ENCODE measurements around the gene TOX3. TPM values are rescaled to one million over a fixed set of nuclear protein-coding genes. Genes with fewer than 3 reads are reported as not detected.

The TOX3 gene
- total RNA-seq, 1 experiment from 2014 or later: 29.4 TPM

DNA sequence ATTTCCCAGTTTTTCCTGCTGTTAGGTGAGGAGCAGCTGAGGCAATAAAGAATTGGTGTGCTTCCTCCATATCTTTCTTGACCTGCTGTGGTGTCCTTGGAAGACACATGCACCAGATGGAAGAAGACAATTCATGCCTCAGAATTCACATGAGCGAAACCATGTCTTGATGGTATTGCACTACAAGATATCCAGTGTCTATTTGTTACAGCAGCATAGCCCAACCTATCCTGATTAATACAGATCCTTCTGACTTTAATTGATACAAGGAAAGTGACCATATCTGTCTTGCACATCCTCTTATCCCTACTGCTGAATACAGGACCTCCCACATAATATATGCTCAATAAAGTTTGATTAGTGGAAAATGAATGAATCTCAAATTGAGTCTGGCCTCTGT is 9.1 kb upstream of the TOX3 start:
- no peaks in the 10 kb centered on the region for H3K36me3 Mint-ChIP-seq (ENCODE audit: insufficient read depth, unreplicated experiment)
- H3K27ac Mint-ChIP-seq (ENCODE audit: unreplicated experiment): no peak overlapping the region
- TF ChIP-seq, protein P1, sequence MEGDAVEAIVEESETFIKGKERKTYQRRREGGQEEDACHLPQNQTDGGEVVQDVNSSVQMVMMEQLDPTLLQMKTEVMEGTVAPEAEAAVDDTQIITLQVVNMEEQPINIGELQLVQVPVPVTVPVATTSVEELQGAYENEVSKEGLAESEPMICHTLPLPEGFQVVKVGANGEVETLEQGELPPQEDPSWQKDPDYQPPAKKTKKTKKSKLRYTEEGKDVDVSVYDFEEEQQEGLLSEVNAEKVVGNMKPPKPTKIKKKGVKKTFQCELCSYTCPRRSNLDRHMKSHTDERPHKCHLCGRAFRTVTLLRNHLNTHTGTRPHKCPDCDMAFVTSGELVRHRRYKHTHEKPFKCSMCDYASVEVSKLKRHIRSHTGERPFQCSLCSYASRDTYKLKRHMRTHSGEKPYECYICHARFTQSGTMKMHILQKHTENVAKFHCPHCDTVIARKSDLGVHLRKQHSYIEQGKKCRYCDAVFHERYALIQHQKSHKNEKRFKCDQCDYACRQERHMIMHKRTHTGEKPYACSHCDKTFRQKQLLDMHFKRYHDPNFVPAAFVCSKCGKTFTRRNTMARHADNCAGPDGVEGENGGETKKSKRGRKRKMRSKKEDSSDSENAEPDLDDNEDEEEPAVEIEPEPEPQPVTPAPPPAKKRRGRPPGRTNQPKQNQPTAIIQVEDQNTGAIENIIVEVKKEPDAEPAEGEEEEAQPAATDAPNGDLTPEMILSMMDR (IDR thresholded peaks at IDR 0.05; ENCODE audit: unreplicated experiment): no peak
- DNase-seq: no peak
- BruUV-seq (replicated peaks): no TSS peak
- peaks cover 5% of the 10 kb centered on the region for H3K9me3 Mint-ChIP-seq (ENCODE audit: low read depth, unreplicated experiment)
- peaks cover 74% of the 10 kb centered on the region for H3K4me1 Mint-ChIP-seq (ENCODE audit: low read depth, unreplicated experiment)
- H3K4me3 Mint-ChIP-seq (ENCODE audit: low read depth, unreplicated experiment): no peak overlapping the region
- intact Hi-C loops (cut with micrococcal nuclease; ENCODE audit: unreplicated experiment): loop anchor here (10.0 kb wide), 1 partner anchor 481 kb away; no protein-coding TSS in a partner anchor
- no peaks in the 10 kb centered on the region for H3K27me3 Mint-ChIP-seq (ENCODE audit: unreplicated experiment)
- CTCF ChIA-PET: no interaction called here

DNA sequence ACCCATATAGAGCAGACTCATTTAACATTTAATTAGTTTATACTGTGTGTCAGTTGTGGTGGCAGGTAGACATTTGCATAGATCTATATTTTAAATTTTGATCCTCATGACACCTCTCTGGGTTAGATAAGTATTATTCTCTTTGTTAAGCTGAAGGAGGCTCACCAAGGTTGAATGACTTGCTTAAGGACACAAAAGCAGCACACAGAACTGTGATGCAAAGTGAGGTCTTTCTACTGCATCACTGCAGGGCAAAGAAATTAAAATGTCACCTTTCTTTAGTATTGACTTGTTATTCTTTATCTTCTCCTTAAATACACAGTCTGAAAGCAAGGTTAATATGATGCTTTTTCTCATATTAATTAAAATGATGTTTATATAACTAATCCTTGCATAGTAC is 8.6 kb upstream of the TOX3 start:
- H3K36me3 Mint-ChIP-seq (ENCODE audit: insufficient read depth, unreplicated experiment): no peaks in the 10 kb centered on the region
- H3K4me1 Mint-ChIP-seq (ENCODE audit: low read depth, unreplicated experiment): peaks cover 73% of the 10 kb centered on the region
- no peak overlapping the region for H3K27ac Mint-ChIP-seq (ENCODE audit: unreplicated experiment)
- CTCF ChIA-PET: no interaction called here
- H3K9me3 Mint-ChIP-seq (ENCODE audit: low read depth, unreplicated experiment): peaks cover 5% of the 10 kb centered on the region
- intact Hi-C loops (cut with micrococcal nuclease; ENCODE audit: unreplicated experiment): loop anchor here (10.0 kb wide), 1 partner anchor 481 kb away; no protein-coding TSS in a partner anchor
- DNase-seq: no peak
- H3K4me3 Mint-ChIP-seq (ENCODE audit: low read depth, unreplicated experiment): no peak overlapping the region
- TF ChIP-seq, protein P1 (IDR thresholded peaks at IDR 0.05; ENCODE audit: unreplicated experiment): no peak
- no TSS peak for BruUV-seq (replicated peaks)
- no peaks in the 10 kb centered on the region for H3K27me3 Mint-ChIP-seq (ENCODE audit: unreplicated experiment)

DNA sequence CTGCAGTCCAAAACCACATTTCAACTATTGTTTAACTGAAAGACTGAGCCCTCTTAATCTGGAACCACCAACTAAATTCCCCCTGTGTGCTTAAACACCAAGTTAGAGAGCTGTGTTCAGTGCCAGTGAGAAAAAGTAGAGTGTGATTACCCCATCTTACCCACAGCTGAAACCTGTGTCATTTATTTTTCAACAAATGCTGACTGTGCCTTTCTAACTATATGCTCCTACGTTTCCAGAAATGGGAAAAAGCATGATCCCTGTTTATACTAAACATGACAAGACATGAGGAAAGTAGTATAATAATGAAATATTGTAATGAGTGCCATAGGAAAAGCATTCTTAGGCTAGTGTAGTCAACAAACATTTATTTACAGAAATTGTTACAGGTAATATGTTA is 7.4 kb upstream of the TOX3 start:
- Mint-ChIP-seq H3K36me3 (ENCODE audit: insufficient read depth, unreplicated experiment) (no peaks in the 10 kb centered on the region), H3K4me3 (ENCODE audit: low read depth, unreplicated experiment) (no peak overlapping the region), H3K4me1 (ENCODE audit: low read depth, unreplicated experiment) (peaks cover 64% of the 10 kb centered on the region), H3K9me3 (ENCODE audit: low read depth, unreplicated experiment) (peaks cover 5% of the 10 kb centered on the region), H3K27me3 (ENCODE audit: unreplicated experiment) (no peaks in the 10 kb centered on the region), H3K27ac (ENCODE audit: unreplicated experiment) (no peak overlapping the region)
- CTCF ChIA-PET: no interaction called here
- TF ChIP-seq, protein P1 (IDR thresholded peaks at IDR 0.05; ENCODE audit: unreplicated experiment): no peak
- intact Hi-C loops (cut with micrococcal nuclease; ENCODE audit: unreplicated experiment): loop anchor here (5.0 to 10.0 kb wide), 2 partner anchors 58 to 480 kb away; no protein-coding TSS in a partner anchor
- no TSS peak for BruUV-seq (replicated peaks)
- no peak for DNase-seq

DNA sequence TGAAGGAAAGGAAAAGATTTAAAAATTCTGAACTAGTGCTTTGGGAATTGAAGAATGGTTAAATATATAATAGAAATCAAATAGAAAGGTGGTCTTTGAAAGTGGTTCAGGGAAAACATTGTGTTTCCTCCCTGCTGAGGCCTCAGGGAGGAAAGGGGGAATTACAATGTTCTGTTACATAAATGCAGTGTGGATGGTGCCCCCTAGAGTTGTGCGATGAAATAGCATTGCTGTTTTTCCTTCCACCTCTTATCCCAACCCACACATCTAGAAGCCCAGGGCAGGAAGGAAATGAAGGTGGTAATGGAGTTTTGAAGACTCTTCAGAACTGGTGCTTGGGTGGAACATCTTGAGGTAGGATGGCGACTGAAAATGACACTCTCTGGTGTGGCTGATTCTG is 6.4 kb upstream of the TOX3 start:
- TF ChIP-seq, protein P1 (IDR thresholded peaks at IDR 0.05; ENCODE audit: unreplicated experiment): peak; percentile 59
- DNase-seq: no peak
- Mint-ChIP-seq H3K4me1 (ENCODE audit: low read depth, unreplicated experiment) (peaks cover 54% of the 10 kb centered on the region), H3K4me3 (ENCODE audit: low read depth, unreplicated experiment) (no peak overlapping the region), H3K36me3 (ENCODE audit: insufficient read depth, unreplicated experiment) (no peaks in the 10 kb centered on the region), H3K27me3 (ENCODE audit: unreplicated experiment) (no peaks in the 10 kb centered on the region), H3K27ac (ENCODE audit: unreplicated experiment) (no peak overlapping the region), H3K9me3 (ENCODE audit: low read depth, unreplicated experiment) (peaks cover 5% of the 10 kb centered on the region)
- CTCF ChIA-PET: interaction anchor here (0.7 kb wide), 1 partner anchor 20 kb away, joined by 6 read pairs; no protein-coding TSS in a partner anchor
- intact Hi-C loops (cut with micrococcal nuclease; ENCODE audit: unreplicated experiment): loop anchor here (5.0 to 10.0 kb wide), 2 partner anchors 59 to 479 kb away; no protein-coding TSS in a partner anchor
- BruUV-seq (replicated peaks): no TSS peak
